ENCODE data around the gene CSNK1D.

DNA sequence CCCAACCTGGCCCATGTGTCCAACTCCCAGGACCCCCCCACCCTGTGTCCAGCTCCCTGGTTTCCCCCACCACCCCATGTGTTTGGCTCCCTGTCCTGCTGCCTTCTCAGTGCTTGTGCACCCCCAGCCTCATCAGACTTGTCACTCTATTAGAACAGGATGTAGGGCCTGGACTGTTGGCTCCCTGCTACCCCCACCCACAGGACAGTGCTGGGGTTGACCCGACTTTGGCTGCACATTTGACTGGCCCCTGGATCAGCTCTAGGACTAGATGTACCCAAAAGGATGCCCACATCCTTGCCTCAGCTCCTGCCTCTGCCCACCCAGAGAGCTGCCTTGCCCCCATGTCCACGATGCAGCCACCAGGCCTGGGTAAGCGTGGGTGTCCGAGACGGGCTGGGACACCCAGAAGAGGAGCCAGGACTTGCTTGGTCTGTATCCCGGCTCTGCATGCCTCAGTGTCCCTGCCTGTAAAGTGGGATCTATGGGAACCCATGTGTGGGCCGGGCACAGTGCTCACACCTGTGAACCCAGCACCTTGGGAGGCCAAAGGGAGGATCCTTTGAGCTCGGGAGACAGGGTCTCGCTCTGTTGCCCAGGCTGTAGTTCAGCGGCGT is 59.4 kb downstream of the CSNK1D start:
- no peak for TF ChIP-seq POLR2A (IDR thresholded peaks at IDR 0.05)
- TF ChIP-seq, protein P1, sequence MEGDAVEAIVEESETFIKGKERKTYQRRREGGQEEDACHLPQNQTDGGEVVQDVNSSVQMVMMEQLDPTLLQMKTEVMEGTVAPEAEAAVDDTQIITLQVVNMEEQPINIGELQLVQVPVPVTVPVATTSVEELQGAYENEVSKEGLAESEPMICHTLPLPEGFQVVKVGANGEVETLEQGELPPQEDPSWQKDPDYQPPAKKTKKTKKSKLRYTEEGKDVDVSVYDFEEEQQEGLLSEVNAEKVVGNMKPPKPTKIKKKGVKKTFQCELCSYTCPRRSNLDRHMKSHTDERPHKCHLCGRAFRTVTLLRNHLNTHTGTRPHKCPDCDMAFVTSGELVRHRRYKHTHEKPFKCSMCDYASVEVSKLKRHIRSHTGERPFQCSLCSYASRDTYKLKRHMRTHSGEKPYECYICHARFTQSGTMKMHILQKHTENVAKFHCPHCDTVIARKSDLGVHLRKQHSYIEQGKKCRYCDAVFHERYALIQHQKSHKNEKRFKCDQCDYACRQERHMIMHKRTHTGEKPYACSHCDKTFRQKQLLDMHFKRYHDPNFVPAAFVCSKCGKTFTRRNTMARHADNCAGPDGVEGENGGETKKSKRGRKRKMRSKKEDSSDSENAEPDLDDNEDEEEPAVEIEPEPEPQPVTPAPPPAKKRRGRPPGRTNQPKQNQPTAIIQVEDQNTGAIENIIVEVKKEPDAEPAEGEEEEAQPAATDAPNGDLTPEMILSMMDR (IDR thresholded peaks at IDR 0.05) = no peak

Data from adrenal gland (tissue), 5 donors.